ENCODE measurements around the gene TENM4.

TENM4 gene

GRCh38 chr11:78786086-78786485 is 654.7 kb downstream of the TENM4 start:
- CTCF ChIA-PET, result interaction anchor here (1.2 kb wide), 2 partner anchors 12 to 13 kb away, joined by 4 read pairs; no protein-coding TSS in a partner anchor
- POLR2A ChIA-PET, result no interaction called here
- TF ChIP-seq CTCF (IDR thresholded peaks at IDR 0.05; ENCODE audit: control extremely low read depth, extremely low read depth, low read depth, missing control alignments), result no peak
- DNase-seq (ENCODE audit: extremely low spot score), result no peak

- CTCF ChIA-PET, result interaction anchor here (1.1 to 1.3 kb wide), 2 partner anchors 9 to 97 kb away, joined by 3 read pairs; no protein-coding TSS in a partner anchor
- POLR2A ChIA-PET, result no interaction called here
- DNase-seq (ENCODE audit: extremely low spot score), result no peak
- TF ChIP-seq CTCF (IDR thresholded peaks at IDR 0.05; ENCODE audit: control extremely low read depth, extremely low read depth, low read depth, missing control alignments), result no peak
Measured at GRCh38 chr11:78784321-78785061, 656.3 kb downstream of the TENM4 start.

GRCh38 chr11:78783846-78784245 is 657.0 kb downstream of the TENM4 start:
- ChIA-PET CTCF (interaction anchor here (1.0 kb wide), 1 partner anchor 14 kb away, joined by 3 read pairs; no protein-coding TSS in a partner anchor), POLR2A (no interaction called here)
- TF ChIP-seq CTCF (IDR thresholded peaks at IDR 0.05; ENCODE audit: control extremely low read depth, extremely low read depth, low read depth, missing control alignments), result no peak
- no peak for DNase-seq (ENCODE audit: extremely low spot score)

- POLR2A ChIA-PET, result no interaction called here
- no peak for TF ChIP-seq CTCF (IDR thresholded peaks at IDR 0.05; ENCODE audit: control extremely low read depth, extremely low read depth, low read depth, missing control alignments)
- no peak for DNase-seq (ENCODE audit: extremely low spot score)
- CTCF ChIA-PET, result interaction anchor here (1.0 kb wide), 1 partner anchor 15 kb away, joined by 3 read pairs; no protein-coding TSS in a partner anchor
Measured at GRCh38 chr11:78783301-78783700, 657.5 kb downstream of the TENM4 start.

- CTCF ChIA-PET, result no interaction called here
- DNase-seq (ENCODE audit: extremely low spot score), result no peak
- no peak for TF ChIP-seq CTCF (IDR thresholded peaks at IDR 0.05; ENCODE audit: control extremely low read depth, extremely low read depth, low read depth, missing control alignments)
- POLR2A ChIA-PET, result no interaction called here
Measured at GRCh38 chr11:78782725-78783124, 658.1 kb downstream of the TENM4 start.

- no peak for DNase-seq (ENCODE audit: extremely low spot score)
- ChIA-PET POLR2A (no interaction called here), CTCF (interaction anchor here (1.0 to 1.6 kb wide), 4 partner anchors 9 to 135 kb away, joined by 3 to 7 read pairs (median 4); no protein-coding TSS in a partner anchor)
- TF ChIP-seq CTCF (IDR thresholded peaks at IDR 0.05; ENCODE audit: control extremely low read depth, extremely low read depth, low read depth, missing control alignments), result no peak
Measured at GRCh38 chr11:78780889-78781288, 659.9 kb downstream of the TENM4 start.
